Tibial nerve (tissue), 4 donors: ENCODE measurements around the gene TTL.

Experiments
- EP300 ChIP-seq, 2 donors: sonication (generic); formaldehyde crosslinking; IDR thresholded peaks; one replicate each; pipeline ENCODE4 v1.6.1; 2017; ENCODE audit warnings: antibody characterized with exemption in 2 of 2, mild to moderate bottlenecking in 1 of 2
- POLR2A ChIP-seq, 2 donors: fragments of 450-650 bp; IDR thresholded peaks; one replicate each; pipeline ENCODE4 v1.6.1; 2017; ENCODE audit warnings: antibody characterized with exemption in 2 of 2, mild to moderate bottlenecking in 2 of 2, moderate library complexity in 2 of 2
- TF ChIP-seq, protein P1 (sequence below), 5 experiments: fragments of 200-600 bp in 3 of 5; fragments of 450-650 bp in 2 of 5; sonication (generic) in 3 of 5; IDR thresholded peaks; one replicate each; pipeline ENCODE4 v1.5.1; 2016 to 2019; ENCODE audit warnings: antibody characterized with exemption in 5 of 5, mild to moderate bottlenecking in 3 of 5, moderate library complexity in 2 of 5

DNA sequence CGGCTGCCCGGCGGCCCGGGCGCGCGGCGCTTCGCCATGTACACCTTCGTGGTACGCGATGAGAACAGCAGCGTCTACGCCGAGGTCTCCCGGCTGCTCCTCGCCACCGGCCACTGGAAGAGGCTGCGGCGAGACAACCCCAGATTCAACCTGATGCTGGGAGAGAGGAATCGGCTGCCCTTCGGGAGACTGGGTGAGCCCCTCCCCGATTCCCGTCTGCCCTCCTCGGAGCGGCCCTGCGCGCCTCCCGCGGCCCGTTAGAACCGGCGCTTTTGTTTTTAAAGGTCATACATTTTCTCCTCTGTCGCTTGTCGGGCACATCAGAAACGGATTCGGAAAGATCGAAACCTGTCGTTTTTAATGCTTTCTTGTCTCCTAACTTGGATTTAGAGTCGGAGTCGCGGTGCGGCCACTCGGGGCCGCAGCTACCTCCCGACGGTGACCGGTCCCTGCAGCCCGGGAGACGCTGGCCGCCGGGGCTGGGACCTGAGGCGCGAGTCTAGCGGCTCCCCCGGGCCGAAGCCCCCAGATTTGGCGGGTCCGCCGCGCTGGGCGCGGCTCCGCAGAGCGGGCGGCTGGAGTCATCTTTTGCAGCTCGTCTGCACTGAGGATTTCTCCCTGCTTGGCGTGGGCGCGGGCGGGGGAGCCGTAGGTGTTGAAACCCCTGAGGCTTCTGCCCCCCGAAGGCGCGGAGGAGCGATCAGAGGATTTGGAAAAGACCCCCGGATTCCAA, 519 bp downstream of the TTL start:
- TF ChIP-seq, protein P1, sequence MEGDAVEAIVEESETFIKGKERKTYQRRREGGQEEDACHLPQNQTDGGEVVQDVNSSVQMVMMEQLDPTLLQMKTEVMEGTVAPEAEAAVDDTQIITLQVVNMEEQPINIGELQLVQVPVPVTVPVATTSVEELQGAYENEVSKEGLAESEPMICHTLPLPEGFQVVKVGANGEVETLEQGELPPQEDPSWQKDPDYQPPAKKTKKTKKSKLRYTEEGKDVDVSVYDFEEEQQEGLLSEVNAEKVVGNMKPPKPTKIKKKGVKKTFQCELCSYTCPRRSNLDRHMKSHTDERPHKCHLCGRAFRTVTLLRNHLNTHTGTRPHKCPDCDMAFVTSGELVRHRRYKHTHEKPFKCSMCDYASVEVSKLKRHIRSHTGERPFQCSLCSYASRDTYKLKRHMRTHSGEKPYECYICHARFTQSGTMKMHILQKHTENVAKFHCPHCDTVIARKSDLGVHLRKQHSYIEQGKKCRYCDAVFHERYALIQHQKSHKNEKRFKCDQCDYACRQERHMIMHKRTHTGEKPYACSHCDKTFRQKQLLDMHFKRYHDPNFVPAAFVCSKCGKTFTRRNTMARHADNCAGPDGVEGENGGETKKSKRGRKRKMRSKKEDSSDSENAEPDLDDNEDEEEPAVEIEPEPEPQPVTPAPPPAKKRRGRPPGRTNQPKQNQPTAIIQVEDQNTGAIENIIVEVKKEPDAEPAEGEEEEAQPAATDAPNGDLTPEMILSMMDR (IDR thresholded peaks at IDR 0.05) = no peak
- TF ChIP-seq EP300 (IDR thresholded peaks at IDR 0.05) (no peak), POLR2A (IDR thresholded peaks at IDR 0.05) (no peak)
